ENCODE data around the gene FAM20B.

FAM20B gene

GRCh38 chr1:179030683-179031082 lies 5.0 kb downstream of the FAM20B start:
- no peak for TF ChIP-seq POLR2AphosphoS5 (IDR thresholded peaks at IDR 0.05; ENCODE audit: low read depth, low read length)
- TF ChIP-seq REST (IDR thresholded peaks at IDR 0.05; ENCODE audit: insufficient read depth in 1 of 2, low read depth in 2 of 2, low read length in 2 of 2) = no peak
- no peak for TF ChIP-seq SIN3A (IDR thresholded peaks at IDR 0.05; ENCODE audit: borderline replicate concordance, insufficient read depth, low read length)
- no peak for TF ChIP-seq TAF1 (IDR thresholded peaks at IDR 0.05; ENCODE audit: borderline replicate concordance, insufficient read depth, low read length)
- no peak for TF ChIP-seq FOXP2 (optimal IDR thresholded peaks at IDR 0.05; ENCODE audit: borderline replicate concordance, extremely low read depth, extremely low read length, insufficient read depth)

GRCh38 chr1:179031284-179031683 lies 5.6 kb downstream of the FAM20B start:
- no peak for TF ChIP-seq POLR2AphosphoS5 (IDR thresholded peaks at IDR 0.05; ENCODE audit: low read depth, low read length)
- TF ChIP-seq REST (IDR thresholded peaks at IDR 0.05; ENCODE audit: insufficient read depth in 1 of 2, low read depth in 2 of 2, low read length in 2 of 2) = no peak
- TF ChIP-seq FOXP2 (optimal IDR thresholded peaks at IDR 0.05; ENCODE audit: borderline replicate concordance, extremely low read depth, extremely low read length, insufficient read depth) = no peak
- no peak for TF ChIP-seq SIN3A (IDR thresholded peaks at IDR 0.05; ENCODE audit: borderline replicate concordance, insufficient read depth, low read length)
- no peak for TF ChIP-seq TAF1 (IDR thresholded peaks at IDR 0.05; ENCODE audit: borderline replicate concordance, insufficient read depth, low read length)

GRCh38 chr1:179031855-179032513 lies 6.3 kb downstream of the FAM20B start:
- TF ChIP-seq SIN3A (IDR thresholded peaks at IDR 0.05; ENCODE audit: borderline replicate concordance, insufficient read depth, low read length) (no peak), TAF1 (IDR thresholded peaks at IDR 0.05; ENCODE audit: borderline replicate concordance, insufficient read depth, low read length) (no peak), FOXP2 (optimal IDR thresholded peaks at IDR 0.05; ENCODE audit: borderline replicate concordance, extremely low read depth, extremely low read length, insufficient read depth) (no peak), REST (IDR thresholded peaks at IDR 0.05; ENCODE audit: insufficient read depth in 1 of 2, low read depth in 2 of 2, low read length in 2 of 2) (no peak), POLR2AphosphoS5 (IDR thresholded peaks at IDR 0.05; ENCODE audit: low read depth, low read length) (no peak)

GRCh38 chr1:179034720-179035119 lies 9.0 kb downstream of the FAM20B start:
- no peak for TF ChIP-seq REST (IDR thresholded peaks at IDR 0.05; ENCODE audit: insufficient read depth in 1 of 2, low read depth in 2 of 2, low read length in 2 of 2)
- TF ChIP-seq FOXP2 (optimal IDR thresholded peaks at IDR 0.05; ENCODE audit: borderline replicate concordance, extremely low read depth, extremely low read length, insufficient read depth) = no peak
- TF ChIP-seq SIN3A (IDR thresholded peaks at IDR 0.05; ENCODE audit: borderline replicate concordance, insufficient read depth, low read length) = no peak
- no peak for TF ChIP-seq POLR2AphosphoS5 (IDR thresholded peaks at IDR 0.05; ENCODE audit: low read depth, low read length)
- no peak for TF ChIP-seq TAF1 (IDR thresholded peaks at IDR 0.05; ENCODE audit: borderline replicate concordance, insufficient read depth, low read length)
